Epithelial cell of esophagus (primary cell): ENCODE results near the gene UMOD.

Source experiments
- DNase-seq: peaks from one replicate; pipeline ENCODE4 v3.0.0; 2010; ENCODE audit warnings: low read depth
- H3K4me3 ChIP-seq: 2 replicates; pipeline ENCODE4 v1.5.1; 2011; ENCODE audit warnings: mild to moderate bottlenecking, low read length, control low read depth
- CTCF ChIP-seq: IDR thresholded peaks from 2 replicates; pipeline ENCODE4 v1.5.1; 2011; ENCODE audit warnings: low read depth, mild to moderate bottlenecking, low read length, control low read depth, inconsistent platforms; ENCODE audit not compliant: insufficient read depth; ENCODE audit errors: missing control alignments

UMOD gene

GRCh38 chr16:20307240-20307671 is 45.3 kb downstream of the UMOD start:
- TF ChIP-seq CTCF: no peak

GRCh38 chr16:20306401-20306800 is 46.1 kb downstream of the UMOD start:
- DNase-seq: no peak
- TF ChIP-seq CTCF: no peak
- H3K4me3 ChIP-seq: no peak overlapping the region

More at GRCh38 chr16:20307240-20307671, 45.3 kb downstream of the UMOD start:
- H3K4me3 ChIP-seq: no peak overlapping the region
- no peak for DNase-seq

GRCh38 chr16:20303012-20303411 is 49.5 kb downstream of the UMOD start:
- no peak for TF ChIP-seq CTCF
- H3K4me3 ChIP-seq: no peak overlapping the region
- no peak for DNase-seq

GRCh38 chr16:20302389-20302788 is 50.1 kb downstream of the UMOD start:
- DNase-seq: no peak
- H3K4me3 ChIP-seq: no peak overlapping the region
- TF ChIP-seq CTCF: no peak

- DNase-seq: no peak
- no peak overlapping the region for H3K4me3 ChIP-seq
- no peak for TF ChIP-seq CTCF
Measured at GRCh38 chr16:20301840-20302239, 50.7 kb downstream of the UMOD start.

- peak; percentile 39 for DNase-seq
- H3K4me3 ChIP-seq: no peak overlapping the region
- TF ChIP-seq CTCF: peak; percentile 42
Measured at GRCh38 chr16:20300312-20301097, 52.0 kb downstream of the UMOD start.

- no peak for TF ChIP-seq CTCF
- H3K4me3 ChIP-seq: no peak overlapping the region
- no peak for DNase-seq
Measured at GRCh38 chr16:20298452-20298851, 54.1 kb downstream of the UMOD start.
